GM12875 (cell line): ENCODE results near the gene RERE.

Experiments
- H3K4me3 ChIP-seq: one replicate; pipeline ENCODE4 v1.5.1; 2011; ENCODE audit warnings: low read depth, low read length, control low read depth
- TF ChIP-seq, protein P1 (sequence below): IDR thresholded peaks from 2 replicates; pipeline ENCODE4 v1.5.1; 2011; ENCODE audit warnings: low read depth, mild to moderate bottlenecking, control low read depth, inconsistent platforms, low read length, moderate library complexity, borderline replicate concordance; ENCODE audit not compliant: insufficient read depth

The RERE gene

DNA sequence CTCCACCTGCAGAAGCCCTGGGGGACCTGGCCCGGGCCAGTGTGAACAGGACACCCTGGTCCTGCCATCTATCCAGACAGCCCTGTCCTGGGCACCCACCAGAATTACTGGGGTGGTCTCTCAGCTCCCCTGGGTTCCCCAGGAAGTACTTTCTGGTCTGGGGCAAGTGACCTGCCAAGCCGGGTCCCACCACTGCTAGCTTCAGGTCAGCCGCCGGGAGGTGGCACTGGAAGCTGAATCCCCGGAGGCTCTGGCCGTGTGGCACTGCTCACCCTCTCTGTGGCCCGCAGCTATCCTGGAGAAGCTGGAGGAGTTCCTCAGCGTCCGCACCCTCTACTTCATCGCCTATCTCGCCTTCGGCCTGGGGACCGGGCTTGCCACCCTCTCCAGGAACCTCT, 478.2 kb downstream of the RERE start:
- H3K4me3 ChIP-seq, result no peak overlapping the region
- TF ChIP-seq, protein P1, sequence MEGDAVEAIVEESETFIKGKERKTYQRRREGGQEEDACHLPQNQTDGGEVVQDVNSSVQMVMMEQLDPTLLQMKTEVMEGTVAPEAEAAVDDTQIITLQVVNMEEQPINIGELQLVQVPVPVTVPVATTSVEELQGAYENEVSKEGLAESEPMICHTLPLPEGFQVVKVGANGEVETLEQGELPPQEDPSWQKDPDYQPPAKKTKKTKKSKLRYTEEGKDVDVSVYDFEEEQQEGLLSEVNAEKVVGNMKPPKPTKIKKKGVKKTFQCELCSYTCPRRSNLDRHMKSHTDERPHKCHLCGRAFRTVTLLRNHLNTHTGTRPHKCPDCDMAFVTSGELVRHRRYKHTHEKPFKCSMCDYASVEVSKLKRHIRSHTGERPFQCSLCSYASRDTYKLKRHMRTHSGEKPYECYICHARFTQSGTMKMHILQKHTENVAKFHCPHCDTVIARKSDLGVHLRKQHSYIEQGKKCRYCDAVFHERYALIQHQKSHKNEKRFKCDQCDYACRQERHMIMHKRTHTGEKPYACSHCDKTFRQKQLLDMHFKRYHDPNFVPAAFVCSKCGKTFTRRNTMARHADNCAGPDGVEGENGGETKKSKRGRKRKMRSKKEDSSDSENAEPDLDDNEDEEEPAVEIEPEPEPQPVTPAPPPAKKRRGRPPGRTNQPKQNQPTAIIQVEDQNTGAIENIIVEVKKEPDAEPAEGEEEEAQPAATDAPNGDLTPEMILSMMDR, result no peak

DNA sequence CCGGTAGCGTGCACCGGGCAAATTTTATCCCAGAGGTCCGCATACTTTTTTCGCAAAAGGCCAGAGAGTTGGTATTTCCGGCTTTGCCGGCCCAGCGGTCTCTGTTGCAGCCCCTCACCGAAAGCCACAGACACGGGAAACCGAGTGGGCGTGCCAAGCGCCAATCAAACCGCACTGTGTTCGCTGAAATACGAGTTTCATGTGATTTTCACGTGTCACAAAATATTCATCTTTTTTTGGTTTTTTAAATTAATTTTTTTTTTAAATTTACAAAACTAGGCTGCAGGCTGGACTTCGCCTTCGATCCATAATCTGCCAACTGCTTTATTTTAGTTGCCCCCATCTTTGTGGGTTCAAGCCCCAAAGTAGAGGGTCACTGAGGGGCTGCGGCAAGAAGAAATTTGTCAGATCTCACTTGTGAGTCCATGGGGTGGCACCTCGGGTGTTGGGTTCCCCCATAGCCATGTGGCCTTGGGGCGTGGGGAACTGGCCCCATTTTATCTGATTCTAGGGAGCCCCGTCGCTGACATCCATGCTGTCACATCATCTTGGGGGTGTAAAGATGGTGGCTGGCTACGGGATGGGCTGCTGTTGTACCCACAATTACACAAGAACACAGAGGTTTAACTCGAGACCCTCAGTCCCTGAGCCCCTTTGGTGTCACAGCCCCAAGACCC, 478.8 kb downstream of the RERE start:
- no peak overlapping the region for H3K4me3 ChIP-seq
- TF ChIP-seq, protein P1, result no peak

DNA sequence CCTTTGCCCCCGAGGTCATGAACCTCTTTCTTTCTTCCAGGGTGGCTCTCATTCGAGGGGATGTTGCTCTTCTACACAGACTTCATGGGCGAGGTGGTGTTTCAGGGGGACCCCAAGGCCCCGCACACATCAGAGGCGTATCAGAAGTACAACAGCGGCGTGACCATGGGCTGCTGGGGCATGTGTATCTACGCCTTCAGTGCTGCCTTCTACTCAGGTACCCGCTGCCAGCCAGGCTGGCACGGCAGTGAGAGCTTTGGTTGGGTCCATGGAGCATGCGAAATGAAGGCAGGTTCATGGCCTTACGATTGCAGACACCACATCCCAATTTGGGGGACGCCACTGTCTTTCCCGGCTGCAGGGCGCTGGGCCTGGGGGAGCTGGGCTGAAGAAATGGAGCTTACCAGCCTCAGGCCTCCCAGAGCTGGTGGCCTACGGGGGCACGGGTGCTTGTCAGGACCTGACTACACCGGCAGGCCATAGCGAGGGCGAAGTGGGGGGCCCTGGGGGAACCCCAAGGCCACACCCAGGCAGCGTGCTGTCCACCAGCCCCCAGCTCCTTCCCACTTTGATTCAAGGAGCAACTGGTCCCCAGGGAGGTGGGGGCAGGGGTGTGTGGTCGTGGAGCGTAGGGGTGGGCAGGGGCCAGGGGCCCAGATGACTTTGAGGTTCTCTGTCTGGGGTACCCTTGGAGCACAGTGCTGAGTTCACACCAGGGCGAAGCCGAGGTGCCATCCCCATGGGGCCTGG, 479.5 kb downstream of the RERE start:
- TF ChIP-seq, protein P1, result no peak
- no peak overlapping the region for H3K4me3 ChIP-seq

DNA sequence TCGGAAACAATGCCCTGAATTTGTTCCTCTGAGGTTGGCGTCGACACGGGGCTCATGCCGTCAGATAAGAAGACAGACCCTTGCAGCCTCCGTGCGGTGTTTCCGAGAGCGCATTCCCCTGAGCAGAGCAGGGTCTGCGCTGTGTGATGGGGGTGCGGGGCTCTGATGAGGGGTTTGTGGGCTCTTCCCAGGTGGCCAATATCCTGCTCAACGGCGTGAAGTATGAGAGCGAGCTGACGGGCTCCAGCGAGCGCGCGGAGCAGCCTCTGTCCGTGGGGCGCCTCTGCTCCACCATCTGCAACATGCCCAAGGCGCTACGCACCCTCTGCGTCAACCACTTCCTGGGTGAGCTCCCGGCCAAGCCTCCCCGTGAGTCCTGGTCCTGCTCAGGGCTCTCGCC, 482.2 kb downstream of the RERE start:
- no peak overlapping the region for H3K4me3 ChIP-seq
- TF ChIP-seq, protein P1, result no peak

DNA sequence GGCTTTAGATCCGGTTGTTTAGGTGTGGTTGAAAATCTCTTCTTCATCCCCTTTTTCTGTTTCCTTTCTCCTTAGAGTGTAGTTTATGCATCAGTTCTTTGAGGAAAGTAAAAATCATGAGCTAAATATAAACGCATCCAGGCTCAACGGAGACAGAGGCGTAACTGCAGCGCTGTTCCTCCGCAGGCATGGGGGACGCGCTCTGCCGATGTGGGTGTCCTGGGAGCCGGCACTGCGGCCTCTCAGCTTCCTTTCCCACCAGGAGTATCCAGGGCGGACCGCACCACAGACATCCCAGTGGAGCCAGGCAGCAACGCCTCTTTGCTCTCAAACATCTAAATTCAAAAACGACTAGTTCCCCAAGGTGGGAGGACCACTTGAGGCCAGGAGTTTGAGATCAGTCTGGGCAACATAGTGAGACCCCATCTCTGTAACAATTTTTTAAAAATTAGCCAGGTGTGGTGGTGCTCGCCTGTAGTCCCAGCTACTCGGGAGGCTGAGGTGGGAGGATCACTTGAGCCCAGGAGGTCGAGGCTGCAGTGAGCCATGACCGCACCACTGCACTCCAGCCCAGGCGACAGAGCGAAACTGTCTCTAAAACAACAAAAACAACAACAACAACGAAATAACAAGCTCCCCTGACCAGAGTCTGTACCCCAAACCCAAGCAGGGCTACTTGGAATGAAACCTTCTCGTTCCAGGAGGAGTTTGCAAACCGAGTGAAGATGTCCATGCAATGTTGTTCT, 483.2 kb downstream of the RERE start:
- TF ChIP-seq, protein P1, result no peak
- no peak overlapping the region for H3K4me3 ChIP-seq

DNA sequence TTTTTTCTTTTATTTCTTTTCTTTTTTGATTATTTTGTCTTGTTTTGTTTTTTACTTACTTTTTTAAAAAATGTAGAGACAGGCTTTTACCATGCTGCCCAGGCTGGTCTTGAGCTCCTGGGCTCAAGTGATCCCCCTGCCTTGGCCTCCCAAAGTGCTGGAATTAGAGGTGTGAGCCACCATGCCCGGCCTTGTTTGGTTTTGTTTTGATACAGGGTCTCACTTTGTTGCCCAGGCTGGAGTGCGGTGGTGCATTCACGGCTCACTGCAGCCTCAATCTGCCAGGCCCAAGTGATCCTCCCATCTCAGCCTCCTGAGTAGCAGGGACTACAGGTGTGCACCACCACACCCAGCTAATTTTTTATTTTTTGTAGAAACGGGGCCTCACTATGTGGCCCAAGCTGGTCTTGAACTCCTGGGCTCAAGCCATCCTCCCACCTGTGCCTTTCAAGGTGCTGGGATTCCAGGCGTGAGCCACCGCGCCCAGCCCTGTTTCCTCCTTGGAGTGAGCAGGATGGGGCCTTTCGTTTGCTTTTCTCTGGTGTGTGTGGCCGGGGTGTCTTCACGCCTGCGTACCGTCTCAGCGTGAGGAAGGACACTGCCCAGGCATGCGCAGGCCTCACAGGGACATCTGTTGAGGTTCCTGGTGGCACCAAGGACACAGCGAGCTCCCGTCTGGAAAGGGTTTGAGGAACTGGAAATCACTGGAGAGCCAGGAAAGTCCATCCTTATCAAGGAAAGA, 484.0 kb downstream of the RERE start:
- H3K4me3 ChIP-seq, result no peak overlapping the region

More for the DNA sequence above, 484.0 kb downstream of the RERE start:
- TF ChIP-seq, protein P1, result no peak
